Mesodermal cell (in vitro differentiated cells): Measurements from ENCODE around the gene CENPF.

Experiments
- H3K27ac ChIP-seq: 2 replicates; pipeline ENCODE4 v1.7.0; 2013; ENCODE audit warnings: mild to moderate bottlenecking, low read depth, low read length, moderate library complexity; ENCODE audit not compliant: severe bottlenecking
- H3K36me3 ChIP-seq: 2 replicates; pipeline ENCODE4 v1.7.1; 2013; ENCODE audit warnings: mild to moderate bottlenecking, low read length, moderate library complexity; ENCODE audit not compliant: control insufficient read depth, insufficient read depth
- H3K4me1 ChIP-seq: one replicate; pipeline ENCODE4 v1.7.1; 2013; ENCODE audit warnings: mild to moderate bottlenecking, low read length; ENCODE audit not compliant: insufficient read depth, control insufficient read depth, poor library complexity, severe bottlenecking
- H3K4me3 ChIP-seq: 2 replicates; pipeline ENCODE4 v1.7.0; 2013; ENCODE audit warnings: low read length, control low read depth, mild to moderate bottlenecking; ENCODE audit not compliant: insufficient read depth, poor library complexity, severe bottlenecking; ENCODE audit errors: extremely low read depth
- H3K9me3 ChIP-seq: 2 replicates; pipeline ENCODE4 v1.7.1; 2013; ENCODE audit warnings: mild to moderate bottlenecking, low read length, moderate library complexity; ENCODE audit not compliant: control insufficient read depth
- WGBS, 2 experiments: methylation state at CpG; one replicate each; pipeline ENCODE4 v1.1.5; 2013; ENCODE audit warnings: missing lambda C conversion rate in 2 of 2; ENCODE audit not compliant: insufficient coverage in 2 of 2; 5-methylcytosine and 5-hydroxymethylcytosine counted together

Gene CENPF

GRCh38 chr1:214683621-214684020 is 80.6 kb downstream of the CENPF start:
- Histone ChIP-seq H3K27ac (no peak overlapping the region), H3K36me3 (no peaks in the 10 kb centered on the region), H3K4me3 (no peak overlapping the region), H3K4me1 (no peaks in the 10 kb centered on the region), H3K9me3 (no peaks in the 10 kb centered on the region)
- WGBS, 2 experiments, result 27 to 34% methylated on average over 2 of the region's 3 CpGs

GRCh38 chr1:214685906-214686305 is 82.9 kb downstream of the CENPF start:
- no peak overlapping the region for H3K4me3 ChIP-seq
- H3K27ac ChIP-seq, result no peak overlapping the region
- no peaks in the 10 kb centered on the region for H3K36me3 ChIP-seq
- no peaks in the 10 kb centered on the region for H3K9me3 ChIP-seq
- no peaks in the 10 kb centered on the region for H3K4me1 ChIP-seq
- 100% methylated on average over 1 of the region's 3 CpGs for WGBS, 2 experiments

- WGBS, 2 experiments, result 87 to 97% methylated on average over 3 to 4 of the region's 5 CpGs
- H3K9me3 ChIP-seq, result no peaks in the 10 kb centered on the region
Observed at GRCh38 chr1:214686497-214686896, 83.5 kb downstream of the CENPF start.

GRCh38 chr1:214688891-214689290 is 85.9 kb downstream of the CENPF start:
- no peak overlapping the region for H3K4me3 ChIP-seq
- no peak overlapping the region for H3K27ac ChIP-seq
- H3K4me1 ChIP-seq, result no peaks in the 10 kb centered on the region
- 84 to 93% methylated on average over 2 to 3 of the region's 3 CpGs for WGBS, 2 experiments
- H3K36me3 ChIP-seq, result no peaks in the 10 kb centered on the region
- H3K9me3 ChIP-seq, result no peaks in the 10 kb centered on the region

More at GRCh38 chr1:214686497-214686896, 83.5 kb downstream of the CENPF start:
- Histone ChIP-seq H3K4me3 (no peak overlapping the region), H3K4me1 (no peaks in the 10 kb centered on the region), H3K27ac (no peak overlapping the region), H3K36me3 (no peaks in the 10 kb centered on the region)

- Histone ChIP-seq H3K36me3 (no peaks in the 10 kb centered on the region), H3K4me3 (no peak overlapping the region), H3K4me1 (no peaks in the 10 kb centered on the region), H3K9me3 (no peaks in the 10 kb centered on the region), H3K27ac (no peak overlapping the region)
- 80 to 86% methylated on average over 4 of the region's 4 CpGs for WGBS, 2 experiments
Observed at GRCh38 chr1:214694769-214695168, 91.8 kb downstream of the CENPF start.

DNA sequence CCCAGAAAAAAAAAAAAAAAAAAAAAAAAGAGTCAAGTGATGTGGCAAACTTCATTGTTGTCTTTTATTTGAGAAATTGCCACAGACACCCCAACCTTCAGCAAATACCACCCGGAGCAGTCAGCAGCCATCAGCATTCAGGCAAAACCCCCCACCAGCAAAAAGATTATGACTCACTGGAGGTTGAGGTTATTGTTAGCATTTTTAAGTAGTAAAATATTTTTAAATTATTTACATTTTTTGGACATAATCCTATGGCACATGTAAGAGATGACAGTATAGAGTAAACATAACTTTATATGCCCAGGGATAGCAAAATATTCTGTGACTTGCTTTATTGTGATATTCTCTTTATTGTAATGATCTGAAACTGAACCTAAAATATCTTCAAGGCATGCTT is 95.6 kb downstream of the CENPF start:
- no peaks in the 10 kb centered on the region for H3K36me3 ChIP-seq
- H3K4me3 ChIP-seq, result no peak overlapping the region
- H3K27ac ChIP-seq, result no peak overlapping the region
- no peaks in the 10 kb centered on the region for H3K9me3 ChIP-seq
- WGBS, 2 experiments, result no CpG with 5 or more reads among the region's 1 CpG
- no peaks in the 10 kb centered on the region for H3K4me1 ChIP-seq

DNA sequence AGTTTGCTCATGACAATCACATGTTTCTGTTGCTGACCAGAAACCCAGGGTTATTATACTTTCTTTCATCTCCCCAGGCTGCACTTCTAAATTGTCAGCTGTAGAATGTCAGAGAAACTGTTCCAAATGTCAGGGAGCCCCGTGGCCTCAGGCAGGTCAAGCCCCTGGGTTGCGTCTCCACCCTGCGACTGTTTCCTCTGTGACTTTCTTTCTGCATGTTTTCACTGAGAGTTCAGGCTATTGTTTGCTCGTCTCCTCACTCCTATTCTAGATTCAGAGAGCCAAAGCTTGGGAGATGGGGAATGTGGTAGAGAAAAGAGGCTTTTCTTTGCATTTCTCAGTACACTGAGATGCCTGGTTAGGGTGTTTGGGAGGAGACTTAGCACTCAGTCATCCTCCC is 97.4 kb downstream of the CENPF start:
- H3K27ac ChIP-seq, result peak overlapping the region; percentile 51
- 64 to 70% methylated on average over 3 to 4 of the region's 4 CpGs for WGBS, 2 experiments

GRCh38 chr1:214702556-214702955 is 99.6 kb downstream of the CENPF start:
- no peaks in the 10 kb centered on the region for H3K4me1 ChIP-seq
- no peaks in the 10 kb centered on the region for H3K9me3 ChIP-seq
- H3K4me3 ChIP-seq, result no peak overlapping the region
- WGBS, 2 experiments, result 100% methylated on average over 1 of the region's 1 CpG; no CpG with 5 or more reads in 1 of the 2 experiments
- H3K27ac ChIP-seq, result no peak overlapping the region
- no peaks in the 10 kb centered on the region for H3K36me3 ChIP-seq

More for the DNA sequence above, 97.4 kb downstream of the CENPF start:
- H3K36me3 ChIP-seq, result no peaks in the 10 kb centered on the region
- no peaks in the 10 kb centered on the region for H3K9me3 ChIP-seq
- no peak overlapping the region for H3K4me3 ChIP-seq
- H3K4me1 ChIP-seq, result no peaks in the 10 kb centered on the region

GRCh38 chr1:214707306-214708087 is 104.5 kb downstream of the CENPF start:
- Histone ChIP-seq H3K9me3 (no peaks in the 10 kb centered on the region), H3K4me1 (no peaks in the 10 kb centered on the region), H3K4me3 (no peak overlapping the region), H3K36me3 (no peaks in the 10 kb centered on the region), H3K27ac (no peak overlapping the region)
- 87 to 89% methylated on average over 6 to 8 of the region's 11 CpGs for WGBS, 2 experiments

- no CpG with 5 or more reads among the region's 1 CpG for WGBS, 2 experiments
- H3K36me3 ChIP-seq, result no peaks in the 10 kb centered on the region
- H3K9me3 ChIP-seq, result no peaks in the 10 kb centered on the region
- H3K4me3 ChIP-seq, result no peak overlapping the region
- no peaks in the 10 kb centered on the region for H3K4me1 ChIP-seq
- H3K27ac ChIP-seq, result no peak overlapping the region
Observed at GRCh38 chr1:214708321-214708955, 105.4 kb downstream of the CENPF start.

GRCh38 chr1:214709241-214709640 is 106.2 kb downstream of the CENPF start:
- Histone ChIP-seq H3K27ac (no peak overlapping the region), H3K4me3 (no peak overlapping the region), H3K36me3 (no peaks in the 10 kb centered on the region), H3K9me3 (no peaks in the 10 kb centered on the region), H3K4me1 (no peaks in the 10 kb centered on the region)
- 88% methylated on average over 3 of the region's 5 CpGs; no CpG with 5 or more reads in 1 of the 2 experiments for WGBS, 2 experiments
